Activated CD4-positive, alpha-beta T cell treated with anti-CD3 and anti-CD28 coated beads, Interleukin-2, amount 10 ng/mL, durations not matched to agents 7 days and 5 days (primary cell): ENCODE data around the gene PPM1N. TPM values are rescaled to one million over a fixed set of nuclear protein-coding genes. Genes with fewer than 3 reads are reported as not detected.
A peak's percentile ranks its signal among the peaks of the same experiment; 100 is the strongest.

Experiments
- CTCF ChIA-PET: fragments of 350-600 bp; sonication (Branson Sonifier 250); formaldehyde crosslinking; loops from one replicate; lab custom pipeline; 2021; ENCODE audit warnings: antibody characterized with exemption; lab: Charles Lee
- POLR2A ChIA-PET: fragments of 350-600 bp; sonication (Branson Sonifier 250); formaldehyde crosslinking; loops from one replicate; lab custom pipeline; 2021; ENCODE audit warnings: antibody characterized with exemption; lab: Charles Lee
- DNase-seq: peaks from one replicate; pipeline ENCODE4 v3.0.0-alpha.2; 2020
- H3K27ac Mint-ChIP-seq: one replicate; pipeline ENCODE4 v1.8.0; 2021; ENCODE audit warnings: mild to moderate bottlenecking, moderate library complexity, mixed read lengths
- H3K27me3 Mint-ChIP-seq: one replicate; pipeline ENCODE4 v1.8.0; 2021; ENCODE audit warnings: mixed read lengths
- H3K36me3 Mint-ChIP-seq: one replicate; pipeline ENCODE4 v1.8.0; 2021; ENCODE audit warnings: low read depth, mixed read lengths
- H3K4me1 Mint-ChIP-seq: one replicate; pipeline ENCODE4 v1.8.0; 2021; ENCODE audit warnings: mixed read lengths
- H3K4me3 Mint-ChIP-seq: one replicate; pipeline ENCODE4 v1.8.0; 2021; ENCODE audit warnings: mild to moderate bottlenecking, moderate library complexity, mixed read lengths
- H3K9me3 Mint-ChIP-seq: one replicate; pipeline ENCODE4 v1.8.0; 2021; ENCODE audit warnings: mixed read lengths
- total RNA-seq, 2 experiments: library from RNA; stranded (reverse); gene quantifications; one replicate each; pipeline ENCODE4 v1.2.3, GENCODE V29; 2021

Gene PPM1N
- total RNA-seq, 2 experiments from 2014 or later = 0.82 to 1.1 TPM

GRCh38 chr19:45471931-45472562, 26.2 kb upstream of the PPM1N start:
- no peak overlapping the region for H3K4me3 Mint-ChIP-seq
- peaks cover 48% of the 10 kb centered on the region for H3K27me3 Mint-ChIP-seq
- H3K4me1 Mint-ChIP-seq = peaks cover 51% of the 10 kb centered on the region
- no peaks in the 10 kb centered on the region for H3K36me3 Mint-ChIP-seq
- no peak for DNase-seq
- ChIA-PET POLR2A (no interaction called here), CTCF (interaction anchor here (0.6 to 16.9 kb wide), 3 partner anchors 13 to 64 kb away, joined by 3 to 310 read pairs (median 48); no protein-coding TSS in a partner anchor)
- H3K27ac Mint-ChIP-seq = no peak overlapping the region
- H3K9me3 Mint-ChIP-seq = no peaks in the 10 kb centered on the region

GRCh38 chr19:45472563-45473366, 25.5 kb upstream of the PPM1N start:
- Mint-ChIP-seq H3K36me3 (no peaks in the 10 kb centered on the region), H3K9me3 (no peaks in the 10 kb centered on the region), H3K4me3 (no peak overlapping the region), H3K27ac (no peak overlapping the region), H3K27me3 (peaks cover 51% of the 10 kb centered on the region), H3K4me1 (peaks cover 54% of the 10 kb centered on the region)
- CTCF ChIA-PET = interaction anchor here (0.6 to 16.9 kb wide), 3 partner anchors 13 to 65 kb away, joined by 3 to 310 read pairs (median 12); no protein-coding TSS in a partner anchor
- DNase-seq = no peak
- POLR2A ChIA-PET = no interaction called here

DNA sequence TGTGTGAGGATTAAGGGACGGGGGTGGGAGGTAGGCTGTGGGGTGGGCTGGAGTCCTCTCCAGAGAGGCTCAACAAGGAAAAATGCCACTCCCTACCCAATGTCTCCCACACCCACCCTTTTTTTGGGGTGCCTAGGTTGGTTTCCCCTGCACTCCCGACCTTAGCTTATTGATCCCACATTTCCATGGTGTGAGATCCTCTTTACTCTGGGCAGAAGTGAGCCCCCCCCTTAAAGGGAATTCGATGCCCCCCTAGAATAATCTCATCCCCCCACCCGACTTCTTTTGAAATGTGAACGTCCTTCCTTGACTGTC, 24.9 kb upstream of the PPM1N start:
- no peaks in the 10 kb centered on the region for H3K36me3 Mint-ChIP-seq
- peaks cover 51% of the 10 kb centered on the region for H3K27me3 Mint-ChIP-seq
- POLR2A ChIA-PET = no interaction called here
- H3K27ac Mint-ChIP-seq = no peak overlapping the region
- H3K4me3 Mint-ChIP-seq = no peak overlapping the region
- H3K4me1 Mint-ChIP-seq = peaks cover 54% of the 10 kb centered on the region
- CTCF ChIA-PET = interaction anchor here (2.3 to 16.9 kb wide), 2 partner anchors 12 to 33 kb away, joined by 12 to 310 read pairs; no protein-coding TSS in a partner anchor
- no peaks in the 10 kb centered on the region for H3K9me3 Mint-ChIP-seq
- no peak for DNase-seq

DNA sequence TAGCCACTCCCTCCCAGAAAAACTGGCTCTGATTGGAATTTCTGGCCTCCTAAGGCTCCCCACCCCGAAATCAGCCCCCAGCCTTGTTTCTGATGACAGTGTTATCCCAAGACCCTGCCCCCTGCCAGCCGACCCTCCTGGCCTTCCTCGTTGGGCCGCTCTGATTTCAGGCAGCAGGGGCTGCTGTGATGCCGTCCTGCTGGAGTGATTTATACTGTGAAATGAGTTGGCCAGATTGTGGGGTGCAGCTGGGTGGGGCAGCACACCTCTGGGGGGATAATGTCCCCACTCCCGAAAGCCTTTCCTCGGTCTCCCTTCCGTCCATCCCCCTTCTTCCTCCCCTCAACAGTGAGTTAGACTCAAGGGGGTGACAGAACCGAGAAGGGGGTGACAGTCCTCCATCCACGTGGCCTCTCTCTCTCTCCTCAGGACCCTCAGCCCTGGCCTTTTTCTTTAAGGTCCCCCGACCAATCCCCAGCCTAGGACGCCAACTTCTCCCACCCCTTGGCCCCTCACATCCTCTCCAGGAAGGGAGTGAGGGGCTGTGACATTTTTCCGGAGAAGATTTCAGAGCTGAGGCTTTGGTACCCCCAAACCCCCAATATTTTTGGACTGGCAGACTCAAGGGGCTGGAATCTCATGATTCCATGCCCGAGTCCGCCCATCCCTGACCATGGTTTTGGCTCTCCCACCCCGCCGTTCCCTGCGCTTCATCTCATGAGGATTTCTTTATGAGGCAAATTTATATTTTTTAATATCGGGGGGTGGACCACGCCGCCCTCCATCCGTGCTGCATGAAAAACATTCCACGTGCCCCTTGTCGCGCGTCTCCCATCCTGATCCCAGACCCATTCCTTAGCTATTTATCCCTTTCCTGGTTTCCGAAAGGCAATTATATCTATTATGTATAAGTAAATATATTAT, 24.3 kb upstream of the PPM1N start:
- no peaks in the 10 kb centered on the region for H3K36me3 Mint-ChIP-seq
- no peak overlapping the region for H3K4me3 Mint-ChIP-seq
- ChIA-PET POLR2A (no interaction called here), CTCF (interaction anchor here (2.3 to 16.9 kb wide), 2 partner anchors 12 to 34 kb away, joined by 12 to 310 read pairs; no protein-coding TSS in a partner anchor)
- H3K27me3 Mint-ChIP-seq = peaks cover 51% of the 10 kb centered on the region
- peaks cover 57% of the 10 kb centered on the region for H3K4me1 Mint-ChIP-seq
- no peak for DNase-seq
- H3K27ac Mint-ChIP-seq = no peak overlapping the region
- H3K9me3 Mint-ChIP-seq = no peaks in the 10 kb centered on the region

GRCh38 chr19:45474606-45475521, 23.4 kb upstream of the PPM1N start:
- peaks cover 51% of the 10 kb centered on the region for H3K27me3 Mint-ChIP-seq
- POLR2A ChIA-PET = no interaction called here
- DNase-seq = no peak
- no peak overlapping the region for H3K27ac Mint-ChIP-seq
- no peaks in the 10 kb centered on the region for H3K9me3 Mint-ChIP-seq
- H3K4me3 Mint-ChIP-seq = no peak overlapping the region
- H3K36me3 Mint-ChIP-seq = no peaks in the 10 kb centered on the region
- CTCF ChIA-PET = interaction anchor here (2.3 to 16.9 kb wide), 3 partner anchors 10 to 35 kb away, joined by 12 to 310 read pairs (median 14); no protein-coding TSS in a partner anchor
- peaks cover 59% of the 10 kb centered on the region for H3K4me1 Mint-ChIP-seq

GRCh38 chr19:45475537-45476291, 22.5 kb upstream of the PPM1N start:
- Mint-ChIP-seq H3K9me3 (no peaks in the 10 kb centered on the region), H3K27ac (no peak overlapping the region), H3K36me3 (no peaks in the 10 kb centered on the region), H3K27me3 (peaks cover 50% of the 10 kb centered on the region), H3K4me1 (peaks cover 55% of the 10 kb centered on the region), H3K4me3 (no peak overlapping the region)
- ChIA-PET POLR2A (no interaction called here), CTCF (interaction anchor here (0.7 to 16.9 kb wide), 4 partner anchors 10 to 244 kb away, joined by 3 to 310 read pairs (median 8); no protein-coding TSS in a partner anchor)
- no peak for DNase-seq

GRCh38 chr19:45476304-45476703, 21.9 kb upstream of the PPM1N start:
- no peak for DNase-seq
- Mint-ChIP-seq H3K27me3 (peaks cover 49% of the 10 kb centered on the region), H3K9me3 (no peaks in the 10 kb centered on the region), H3K4me3 (no peak overlapping the region), H3K4me1 (peaks cover 55% of the 10 kb centered on the region), H3K36me3 (no peaks in the 10 kb centered on the region), H3K27ac (no peak overlapping the region)
- ChIA-PET CTCF (interaction anchor here (0.7 to 16.9 kb wide), 5 partner anchors 9 to 166 kb away, joined by 3 to 310 read pairs (median 3); no protein-coding TSS in a partner anchor), POLR2A (no interaction called here)

GRCh38 chr19:45477186-45477585, 21.1 kb upstream of the PPM1N start:
- DNase-seq = no peak
- ChIA-PET POLR2A (no interaction called here), CTCF (interaction anchor here (0.6 to 16.9 kb wide), 7 partner anchors 8 to 73 kb away, joined by 3 to 310 read pairs (median 13); no protein-coding TSS in a partner anchor)
- H3K4me1 Mint-ChIP-seq = peaks cover 50% of the 10 kb centered on the region
- peaks cover 42% of the 10 kb centered on the region for H3K27me3 Mint-ChIP-seq
- H3K36me3 Mint-ChIP-seq = no peaks in the 10 kb centered on the region
- H3K9me3 Mint-ChIP-seq = no peaks in the 10 kb centered on the region
- H3K4me3 Mint-ChIP-seq = peak overlapping the region; percentile 15
- H3K27ac Mint-ChIP-seq = peak overlapping the region; percentile 67

DNA sequence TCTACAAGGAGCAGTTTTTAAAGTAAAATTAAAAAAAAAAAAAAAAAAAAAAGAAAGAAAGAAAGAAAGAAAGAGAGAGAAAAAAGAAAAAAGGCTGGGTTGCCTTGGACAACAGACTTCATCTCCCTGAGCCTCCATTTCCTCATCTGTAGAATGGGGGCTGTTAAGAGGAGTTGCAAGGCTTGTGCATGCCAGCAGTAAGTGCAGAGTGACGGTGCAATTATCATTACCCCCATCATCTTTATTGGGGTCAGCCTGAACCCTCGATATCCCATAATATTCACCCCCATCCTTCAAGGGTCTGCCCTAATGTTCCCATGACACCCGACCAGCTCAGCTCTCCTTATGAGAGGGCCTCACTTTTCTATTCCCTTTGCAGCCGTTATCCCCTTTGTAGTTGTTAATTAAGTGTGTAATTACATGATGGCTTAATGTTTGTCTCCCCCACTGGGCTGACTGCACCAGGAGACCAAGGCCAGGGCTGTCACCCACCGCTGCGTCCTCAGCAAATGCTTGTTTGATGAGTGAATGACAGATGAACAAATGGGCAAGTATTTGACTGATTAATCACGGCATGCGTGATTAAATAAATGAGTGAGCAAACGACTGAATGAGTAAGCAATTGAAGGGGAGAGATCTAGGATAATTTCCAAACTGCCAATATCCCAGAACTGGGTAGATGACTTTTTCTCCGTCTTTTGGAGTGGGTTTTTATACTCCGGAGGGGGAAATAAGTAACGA, 20.4 kb upstream of the PPM1N start:
- Mint-ChIP-seq H3K27ac (peak overlapping the region; percentile 98), H3K9me3 (no peaks in the 10 kb centered on the region), H3K4me1 (peaks cover 46% of the 10 kb centered on the region), H3K4me3 (peak overlapping the region; percentile 81), H3K27me3 (peaks cover 36% of the 10 kb centered on the region), H3K36me3 (no peaks in the 10 kb centered on the region)
- no peak for DNase-seq
- POLR2A ChIA-PET = interaction anchor here (0.7 to 1.5 kb wide), 2 partner anchors 32 to 38 kb away, joined by 3 to 12 read pairs; no protein-coding TSS in a partner anchor
- CTCF ChIA-PET = interaction anchor here (0.6 to 16.9 kb wide), 34 partner anchors 7 to 256 kb away, joined by 3 to 310 read pairs (median 10); partner anchors contain the start of genes ERCC1, FOSB, OPA3 and PPM1N
